ENCODE measurements around the gene FBP1. TPM values are rescaled to one million over a fixed set of nuclear protein-coding genes. Genes with fewer than 3 reads are reported as not detected.

The FBP1 gene
- total RNA-seq, 1 experiment from 2014 or later: 1.9 TPM

- H4K8ac ChIP-seq (replicated peaks; ENCODE audit: insufficient read length, low read depth, low read length): no peak overlapping the region
- no peak overlapping the region for H4K91ac ChIP-seq (ENCODE audit: insufficient read length, low read depth, low read length)
- no peak overlapping the region for H3K14ac ChIP-seq (ENCODE audit: insufficient read depth, low read length)
- TF ChIP-seq CTCF (conservative IDR thresholded peaks at IDR 0.05): peak; percentile 46; the same call in 2 of the 3 replicates
- H3K9ac ChIP-seq (ENCODE audit: extremely low read depth, insufficient read length, low read length): no peak overlapping the region
- H3K4me1 Mint-ChIP-seq: peaks cover 12 to 17% of the 10 kb centered on the region in 2 experiments
- no peak overlapping the region for H2BK15ac ChIP-seq (ENCODE audit: low read depth, low read length)
- H4K5ac ChIP-seq (ENCODE audit: insufficient read length, low read depth, low read length): no peak overlapping the region
- no peaks in the 10 kb centered on the region for H3K36me3 Mint-ChIP-seq (ENCODE audit: insufficient read depth in 1 of 3, low read depth in 3 of 3)
- H3K9me3 ChIP-seq (ENCODE audit: control insufficient read depth, low read depth, low read length): no peaks in the 10 kb centered on the region
- no peak overlapping the region for H3K4me3 Mint-ChIP-seq
- no peak overlapping the region for H2BK20ac ChIP-seq (ENCODE audit: low read depth, low read length, poor library complexity, severe bottlenecking)
- no peaks in the 10 kb centered on the region for H3K79me1 ChIP-seq (ENCODE audit: insufficient read depth, low read depth, low read length, poor library complexity, severe bottlenecking)
- H3K4me2 ChIP-seq (ENCODE audit: insufficient read depth, insufficient read length, low read length): no peak overlapping the region
- H3K27ac ChIP-seq (ENCODE audit: insufficient read length, low read depth, low read length): no peak overlapping the region
- H3K27ac Mint-ChIP-seq: no peak overlapping the region
- H3K4ac ChIP-seq (ENCODE audit: low read depth, low read length): no peak overlapping the region
- H3K4me1 ChIP-seq (ENCODE audit: insufficient read depth, low read length): peaks cover 2% of the 10 kb centered on the region; the same call in 1 of the 2 replicates
- H2BK12ac ChIP-seq (ENCODE audit: insufficient read length, low read depth, low read length): no peak overlapping the region
- no peaks in the 10 kb centered on the region for H3K9me3 Mint-ChIP-seq
- no peak for DNase-seq
- no peaks in the 10 kb centered on the region for H4K20me1 ChIP-seq (ENCODE audit: control insufficient read depth, insufficient read depth, insufficient read length)
- no peak overlapping the region for H2AFZ ChIP-seq (ENCODE audit: low read length)
- H3K56ac ChIP-seq (ENCODE audit: insufficient read length, low read depth, low read length): no peak overlapping the region
- no peak overlapping the region for H2AK5ac ChIP-seq (ENCODE audit: insufficient read length, low read length)
- no peaks in the 10 kb centered on the region; the same call in 1 of the 2 replicates for H3K79me2 ChIP-seq (ENCODE audit: insufficient read depth, low read length)
- H3K18ac ChIP-seq (ENCODE audit: insufficient read length, low read depth, low read length): no peak overlapping the region
- no peak overlapping the region for H2BK120ac ChIP-seq (ENCODE audit: low read depth, low read length, poor library complexity, severe bottlenecking)
- H2BK5ac ChIP-seq (ENCODE audit: insufficient read length, low read length): no peak overlapping the region
- no peaks in the 10 kb centered on the region for H3K23me2 ChIP-seq (ENCODE audit: insufficient read length, low read depth, low read length, poor library complexity, severe bottlenecking)
- H3K23ac ChIP-seq (ENCODE audit: insufficient read length, low read depth, low read length): no peak overlapping the region
- peaks cover 2% of the 10 kb centered on the region for H3K27me3 Mint-ChIP-seq (ENCODE audit: low read depth)
- WGBS (ENCODE audit: extremely low coverage, insufficient read length, low lambda C conversion rate): no CpG with 5 or more reads among the region's 3 CpGs
- no peak overlapping the region for H3T11ph ChIP-seq (ENCODE audit: low read length)
- H3K27me3 ChIP-seq (ENCODE audit: insufficient read depth, low read length): no peaks in the 10 kb centered on the region
These were observed 26.3 kb downstream of the FBP1 start for GRCh38 chr9:94613003-94613402.

Data from H9 (cell line).